CMK (cell line): ENCODE data around the gene CLEC2L.

Experiments used
- DNase-seq: peaks from one replicate; pipeline ENCODE4 v3.0.0-alpha.2; 2010; ENCODE audit warnings: low read depth

Gene CLEC2L

DNA sequence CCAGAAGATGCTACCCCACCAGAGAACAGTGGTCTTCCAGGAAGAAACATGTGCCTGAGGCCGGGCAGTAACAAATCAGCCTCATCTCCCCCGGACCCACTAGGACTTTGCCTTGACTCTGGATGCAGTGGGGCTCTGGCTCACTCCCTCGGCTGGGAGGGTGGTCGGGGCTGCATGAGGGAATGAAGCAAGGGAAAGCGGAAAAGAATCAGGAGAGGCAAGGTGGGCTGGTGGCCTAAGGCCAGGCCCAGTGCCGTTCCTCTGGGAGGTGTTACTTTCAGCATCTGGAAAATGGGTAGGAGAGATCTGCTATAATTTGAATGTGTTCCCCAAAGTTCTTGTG, 51.8 kb downstream of the CLEC2L start:
- DNase-seq, result no peak

DNA sequence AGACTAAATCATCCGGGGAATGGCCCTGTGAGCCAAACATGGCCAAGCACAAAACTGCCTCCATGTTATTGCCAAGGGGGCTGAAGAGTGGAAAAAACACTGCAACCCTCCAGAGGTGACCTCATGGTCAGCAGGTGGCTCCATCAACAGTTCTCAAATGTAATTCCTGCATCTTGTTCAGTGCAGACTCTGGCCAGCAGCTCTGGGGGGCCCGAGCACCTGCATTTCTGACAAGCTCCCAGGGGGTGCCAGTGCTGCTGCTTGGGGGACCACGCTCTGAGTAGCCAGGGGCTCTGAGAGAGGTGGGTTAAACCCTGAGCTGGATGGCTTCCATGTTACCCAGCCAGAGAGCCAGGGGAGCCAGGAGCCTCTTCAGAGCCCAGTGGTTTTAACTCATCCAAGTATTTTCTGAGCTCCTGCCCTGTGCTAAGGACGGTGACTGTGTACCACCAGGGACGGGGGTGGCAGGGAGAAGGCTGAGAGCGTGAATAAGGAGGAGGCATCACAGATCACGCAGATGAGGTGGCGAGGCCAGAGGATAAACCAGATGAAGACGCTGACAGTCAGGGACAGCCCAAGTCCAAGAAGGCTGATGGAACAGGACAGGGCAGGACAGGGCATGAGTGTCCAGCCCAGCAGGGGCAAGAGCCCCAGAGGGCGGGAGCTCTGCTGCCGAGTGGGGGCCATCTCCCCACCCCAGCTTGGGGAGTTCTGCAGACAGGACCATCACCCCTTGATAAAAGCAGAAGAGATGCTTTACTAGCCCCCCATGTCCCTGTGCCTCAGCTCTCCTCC, 52.9 kb downstream of the CLEC2L start:
- no peak for DNase-seq

DNA sequence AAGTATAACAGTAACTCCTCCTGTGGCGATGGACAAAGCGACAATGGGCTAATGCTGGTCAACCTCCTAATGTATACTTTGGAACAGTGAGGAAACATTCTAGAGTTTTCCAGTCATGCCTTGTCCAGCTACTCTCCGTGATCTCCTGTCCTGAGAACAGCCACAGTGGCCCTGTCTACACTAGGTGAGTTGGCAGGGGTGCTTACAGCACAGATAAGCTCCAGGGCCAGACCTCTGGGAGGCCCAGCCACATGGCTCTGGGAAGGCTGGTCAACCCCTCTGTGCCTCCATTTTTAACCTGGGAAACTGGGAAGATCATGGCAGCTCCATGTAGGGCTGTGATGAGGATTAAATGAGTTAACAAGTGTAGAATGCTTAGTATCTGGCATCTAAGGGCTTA, 57.0 kb downstream of the CLEC2L start:
- no peak for DNase-seq

GRCh38 chr7:139582130-139582650, 58.7 kb downstream of the CLEC2L start:
- no peak for DNase-seq

DNA sequence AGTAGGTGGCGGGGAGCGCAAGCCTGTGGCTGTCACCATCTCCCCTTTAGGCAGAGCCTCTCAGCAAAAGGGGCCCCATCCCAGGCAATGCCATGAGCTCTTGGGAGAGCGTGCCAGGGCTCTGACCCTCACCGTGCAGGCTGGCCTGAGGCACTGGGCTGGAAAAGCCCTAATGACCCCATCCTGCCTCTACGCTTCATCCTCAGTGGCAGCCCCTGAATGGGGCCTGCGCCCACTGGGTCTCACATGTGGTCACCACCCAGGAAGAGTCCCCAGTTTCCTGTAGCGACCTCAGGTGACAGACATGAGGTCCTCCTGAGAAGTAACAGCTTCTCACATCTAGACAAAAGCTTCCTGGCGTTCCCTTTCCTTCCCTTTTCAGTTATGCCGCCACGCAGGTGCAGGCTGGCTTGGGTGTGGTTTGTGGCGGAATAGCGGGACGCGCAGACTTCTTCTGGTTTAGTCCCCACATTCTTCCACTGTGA, 59.2 kb downstream of the CLEC2L start:
- DNase-seq, result no peak

DNA sequence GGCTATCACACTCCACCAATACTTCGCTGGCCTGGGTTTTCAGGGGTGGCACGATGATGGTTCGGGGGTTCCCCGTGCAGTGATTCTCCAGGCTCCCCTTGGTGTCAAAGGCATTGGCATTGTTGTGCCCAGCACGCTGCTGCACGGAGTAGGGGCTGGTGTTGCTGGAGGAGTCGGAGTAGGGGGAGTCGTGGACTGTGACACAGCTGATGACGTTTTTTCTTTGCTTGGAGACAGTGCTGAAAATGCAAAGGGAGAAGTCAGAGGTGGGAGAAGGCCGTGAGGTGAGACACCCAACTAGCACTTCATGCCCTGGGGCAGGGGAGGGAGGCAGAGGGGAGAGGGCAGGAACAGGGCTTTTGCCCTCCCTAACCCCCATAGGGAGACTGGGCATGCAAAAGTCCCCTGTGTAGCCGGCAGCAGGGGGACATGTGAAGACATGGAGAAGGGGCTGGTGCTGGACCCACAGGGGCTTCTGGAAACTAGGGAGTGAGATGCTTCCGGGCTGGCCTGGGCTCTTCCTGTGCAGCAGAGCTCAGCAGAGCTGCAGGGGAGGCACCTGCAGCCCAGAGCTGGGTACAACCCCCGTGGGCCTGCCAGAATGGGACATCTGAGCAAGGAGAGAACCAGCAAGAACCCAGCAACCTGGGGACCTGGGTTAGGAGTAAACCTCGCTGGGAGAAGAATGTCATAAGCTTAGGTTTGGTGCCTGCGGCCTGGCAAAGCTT, 60.5 kb downstream of the CLEC2L start:
- no peak for DNase-seq

GRCh38 chr7:139585042-139585441, 61.6 kb downstream of the CLEC2L start:
- DNase-seq, result no peak

GRCh38 chr7:139586286-139586685, 62.8 kb downstream of the CLEC2L start:
- no peak for DNase-seq

DNA sequence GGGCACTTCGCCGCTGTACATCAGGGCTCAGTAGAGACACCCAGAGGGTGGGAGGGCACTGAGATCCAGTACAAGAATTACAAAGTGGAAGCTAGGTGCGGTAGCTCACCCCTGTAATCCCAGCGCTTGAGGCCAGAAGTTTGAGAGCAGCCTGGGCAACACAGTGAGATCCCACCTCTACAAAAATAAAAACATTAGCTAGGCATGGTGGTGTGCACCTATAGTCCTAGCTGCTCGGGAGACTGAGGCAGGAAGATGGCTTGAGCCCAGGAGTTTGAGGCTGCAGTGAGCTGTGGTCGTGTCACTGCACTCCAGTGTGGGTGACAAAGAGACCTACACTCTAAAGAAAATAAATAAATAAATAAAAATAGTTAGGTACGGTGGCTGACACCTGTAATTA, 64.0 kb downstream of the CLEC2L start:
- no peak for DNase-seq

- DNase-seq, result no peak
Measured at GRCh38 chr7:139588632-139589031, 65.1 kb downstream of the CLEC2L start.

GRCh38 chr7:139589474-139589873, 66.0 kb downstream of the CLEC2L start:
- no peak for DNase-seq

GRCh38 chr7:139591550-139592195, 68.2 kb downstream of the CLEC2L start:
- DNase-seq, result no peak

GRCh38 chr7:139592801-139593461, 69.4 kb downstream of the CLEC2L start:
- DNase-seq, result no peak

DNA sequence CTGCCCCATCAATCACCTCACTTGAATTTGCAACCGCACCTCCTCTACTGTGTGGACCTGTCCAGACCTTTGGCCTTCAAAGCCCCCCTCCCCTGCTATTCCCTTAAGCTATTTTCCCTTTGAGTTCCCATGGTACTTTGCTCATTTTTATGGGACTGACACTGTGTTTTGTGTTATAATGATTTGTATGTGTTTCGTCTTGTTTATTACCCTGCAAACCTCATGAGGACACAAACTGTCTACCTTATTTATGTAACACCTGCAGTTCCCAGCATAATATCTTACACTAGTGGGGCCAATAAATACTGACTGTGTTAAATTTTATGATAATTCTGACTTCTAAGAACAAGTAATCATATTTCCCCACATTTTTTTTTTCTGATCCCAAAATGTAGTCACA, 70.6 kb downstream of the CLEC2L start:
- no peak for DNase-seq
